HG03060 (cell line): ENCODE data around the gene FMR1.

Experiments used
- ATAC-seq: cut with Tn5 transposase; IDR thresholded peaks from one replicate; pipeline ENCODE4 v1.9.1; 2021; ENCODE audit warnings: low read depth, moderate number of reproducible peaks; ENCODE audit not compliant: unreplicated experiment

The FMR1 gene

DNA sequence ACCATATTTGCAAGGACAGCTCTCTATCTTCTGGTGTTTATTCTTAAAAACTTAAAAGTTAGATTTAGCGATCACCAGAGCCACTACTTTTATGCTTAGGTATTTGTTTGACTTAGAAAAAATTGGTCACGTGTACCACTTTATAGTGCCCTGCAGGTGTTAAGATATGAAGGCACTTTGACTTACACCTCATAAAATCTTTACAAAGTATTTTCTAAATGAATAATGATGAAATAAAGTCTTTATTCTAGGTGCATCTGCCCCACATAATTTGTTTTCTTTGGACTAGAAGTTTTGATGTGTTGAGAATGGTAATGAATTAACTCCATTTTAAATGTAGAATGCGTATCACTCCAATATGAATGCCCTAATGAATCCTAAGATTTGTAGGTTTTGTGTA is 2.9 kb downstream of the FMR1 start:
- no peak for ATAC-seq

DNA sequence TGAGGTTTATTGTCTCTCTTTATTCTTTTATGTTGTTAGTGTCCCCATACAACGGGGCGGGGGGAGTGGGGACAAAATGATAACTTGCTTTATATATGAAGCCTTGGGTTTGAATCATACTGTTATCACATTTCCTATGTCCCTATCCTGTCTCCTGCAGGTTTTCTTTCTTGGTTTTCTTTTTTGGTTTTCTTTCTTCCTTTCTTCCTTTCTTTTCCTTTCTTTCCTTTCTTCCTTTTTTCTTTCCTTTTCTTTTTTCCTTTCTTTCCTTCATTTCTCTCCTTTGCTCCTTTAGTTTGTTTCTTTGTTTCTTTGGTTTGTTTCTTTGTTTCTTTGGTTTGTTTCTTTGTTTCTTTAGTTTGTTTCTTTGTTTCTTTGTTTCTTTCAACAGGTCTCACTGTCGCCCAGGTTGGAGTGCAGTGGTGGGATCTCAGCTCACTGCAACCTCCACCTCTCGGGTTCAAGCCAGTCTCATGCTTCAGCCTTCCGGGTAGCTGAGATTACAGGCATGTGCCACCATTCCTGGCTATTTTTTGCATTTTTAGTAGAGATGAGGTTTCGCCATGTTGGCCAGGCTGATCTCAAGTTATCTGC is 4.8 kb downstream of the FMR1 start:
- ATAC-seq: no peak

DNA sequence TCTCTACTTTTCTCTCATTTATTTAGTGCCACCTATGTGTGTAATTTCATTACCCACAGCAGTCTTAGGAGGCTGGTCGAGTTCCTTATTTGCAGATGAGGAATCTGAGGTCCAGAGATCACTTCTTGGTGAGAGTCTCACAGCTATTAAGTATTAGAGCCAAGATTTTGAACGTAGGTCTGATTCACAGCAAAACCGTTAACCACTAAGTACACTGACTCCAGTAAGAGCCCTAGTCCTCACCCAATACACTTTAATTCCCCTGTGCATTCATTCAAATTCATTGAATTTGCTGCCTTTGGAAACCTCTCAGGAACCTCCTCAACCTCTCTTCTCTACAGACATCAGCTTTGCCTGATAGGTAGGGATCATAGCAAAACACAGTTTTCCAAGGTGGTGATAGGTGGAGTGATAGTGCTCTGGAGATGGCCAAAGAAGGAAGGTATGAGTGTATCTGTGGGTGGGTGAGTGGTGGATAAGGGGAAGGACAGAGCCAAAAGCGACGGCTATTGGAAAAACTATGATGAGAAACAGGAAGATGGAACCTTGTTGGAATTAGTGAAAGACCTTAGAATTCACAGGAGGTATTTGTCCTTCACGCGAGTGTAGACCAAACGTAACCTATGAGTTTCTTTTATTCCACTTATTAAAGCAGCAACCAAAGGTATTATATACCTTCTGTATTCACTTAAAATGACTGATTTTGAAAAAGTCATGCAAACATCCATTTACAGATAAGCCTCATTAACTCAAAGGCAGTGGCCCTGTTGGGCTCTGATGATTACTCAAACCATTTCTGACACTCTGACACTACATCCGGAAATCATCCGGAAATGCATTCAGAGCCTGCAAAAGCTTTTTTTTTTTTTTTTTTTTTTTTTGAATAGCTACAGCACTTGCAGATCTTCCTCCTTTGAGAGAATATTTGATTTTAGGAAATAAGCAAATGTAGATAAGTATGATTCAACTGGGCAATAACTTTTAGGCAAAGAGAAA is 6.3 kb downstream of the FMR1 start:
- ATAC-seq: peak; percentile 81

DNA sequence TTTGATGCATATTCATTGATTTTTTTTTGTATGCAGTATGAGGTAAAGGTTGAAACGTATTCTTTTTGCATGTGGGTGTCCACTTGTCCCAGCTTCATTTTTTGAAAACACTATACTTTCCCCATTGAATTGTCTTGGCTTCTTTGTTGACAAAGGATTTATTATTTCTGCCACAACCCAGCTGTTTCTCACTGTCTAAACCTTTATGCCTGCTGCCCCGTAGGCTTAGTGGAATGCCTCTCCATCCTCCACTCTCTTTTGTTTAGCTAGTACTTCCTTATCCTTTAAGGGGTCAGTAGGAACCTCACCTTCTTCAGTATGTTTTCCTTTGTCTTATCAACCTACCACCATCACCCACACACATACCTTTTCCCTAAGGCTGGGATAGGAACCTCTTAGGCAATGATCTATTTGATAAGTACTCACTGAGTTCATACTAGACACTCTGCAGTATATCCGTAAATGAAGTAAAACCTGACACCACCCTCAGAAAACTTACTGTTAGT is 8.5 kb downstream of the FMR1 start:
- no peak for ATAC-seq

DNA sequence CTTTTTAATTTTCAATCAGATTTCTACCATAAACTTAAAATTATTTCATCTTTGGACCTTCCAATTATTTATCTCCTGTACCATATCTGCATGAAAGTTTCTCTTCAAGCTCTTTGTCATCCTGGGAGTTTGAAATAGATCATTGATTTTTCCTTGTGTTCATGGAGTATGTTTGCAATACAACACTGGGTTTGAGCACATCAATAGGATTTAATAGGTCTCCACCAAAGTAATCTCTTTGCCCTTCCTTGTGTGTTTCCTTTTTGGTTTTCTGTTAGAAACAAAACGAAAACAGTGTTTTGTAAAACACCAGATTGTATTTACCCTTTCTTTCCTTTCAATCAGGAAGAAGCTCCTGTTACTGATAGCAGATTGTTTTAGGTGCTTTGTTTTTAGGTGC is 11.9 kb downstream of the FMR1 start:
- no peak for ATAC-seq

DNA sequence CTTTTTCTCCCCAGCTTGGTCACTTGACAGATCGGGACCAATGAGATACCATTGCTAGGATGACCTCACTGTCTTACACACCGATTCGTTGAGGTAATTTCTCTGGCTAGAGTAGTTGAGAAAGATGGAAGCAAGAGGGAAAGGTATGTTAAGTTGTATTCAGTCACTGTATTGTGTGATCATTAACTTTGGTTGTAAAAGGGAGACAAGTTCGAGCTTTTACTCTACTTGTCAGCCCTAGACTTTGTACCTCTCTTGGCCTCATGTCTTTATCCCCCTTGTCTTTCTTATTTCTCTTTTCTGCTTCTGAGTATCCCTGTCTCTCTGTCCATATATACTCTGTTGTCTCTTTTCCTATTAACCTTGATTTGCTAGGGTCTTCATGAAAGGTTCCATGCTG is 15.5 kb downstream of the FMR1 start:
- no peak for ATAC-seq

DNA sequence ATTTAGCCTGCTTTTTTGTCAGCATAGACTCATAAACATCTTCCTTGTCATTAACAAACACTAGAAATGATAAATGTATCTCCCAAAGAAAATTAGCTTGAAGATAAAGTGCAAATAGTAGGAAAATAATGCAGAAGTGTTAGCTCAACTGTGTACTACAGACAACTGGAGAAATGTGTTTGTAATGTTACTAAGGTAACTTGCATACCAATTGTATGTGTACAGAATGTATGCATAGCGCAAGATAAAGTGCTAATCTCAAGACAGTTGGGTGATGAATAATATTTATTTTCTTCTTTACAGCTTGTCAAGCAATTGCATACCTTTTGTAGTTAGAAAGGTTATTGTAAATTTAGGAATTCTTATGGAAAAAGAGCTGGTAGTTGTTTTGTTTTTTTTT is 22.1 kb downstream of the FMR1 start:
- ATAC-seq: no peak

DNA sequence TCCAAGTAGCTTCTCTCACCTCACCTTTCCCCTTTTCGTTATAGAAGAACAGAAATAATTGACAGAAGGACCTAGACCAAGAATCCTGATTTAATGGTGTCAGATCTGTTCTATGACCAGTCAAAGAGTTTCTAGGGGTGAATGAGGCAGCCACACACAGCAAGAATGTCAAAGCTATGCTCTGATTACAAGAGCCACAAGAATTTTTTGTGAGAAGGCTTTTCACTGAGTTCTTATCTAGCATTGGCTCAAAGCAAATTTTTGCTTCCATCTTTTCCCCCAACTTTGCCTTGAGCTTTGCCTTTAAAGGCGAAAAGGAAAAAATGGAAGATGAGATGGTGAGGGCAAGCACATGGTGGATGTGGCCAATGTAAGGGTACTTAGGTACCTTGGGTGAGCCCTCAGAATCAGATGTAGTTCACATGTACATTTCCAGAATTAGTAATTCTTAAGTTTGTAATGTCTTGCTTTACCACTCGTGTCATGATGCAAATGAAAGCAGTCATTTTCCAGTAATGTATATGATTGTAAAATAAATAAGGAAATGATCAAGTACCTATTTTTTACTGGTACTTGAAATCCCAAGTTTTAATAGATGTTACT is 23.5 kb downstream of the FMR1 start:
- ATAC-seq: no peak

DNA sequence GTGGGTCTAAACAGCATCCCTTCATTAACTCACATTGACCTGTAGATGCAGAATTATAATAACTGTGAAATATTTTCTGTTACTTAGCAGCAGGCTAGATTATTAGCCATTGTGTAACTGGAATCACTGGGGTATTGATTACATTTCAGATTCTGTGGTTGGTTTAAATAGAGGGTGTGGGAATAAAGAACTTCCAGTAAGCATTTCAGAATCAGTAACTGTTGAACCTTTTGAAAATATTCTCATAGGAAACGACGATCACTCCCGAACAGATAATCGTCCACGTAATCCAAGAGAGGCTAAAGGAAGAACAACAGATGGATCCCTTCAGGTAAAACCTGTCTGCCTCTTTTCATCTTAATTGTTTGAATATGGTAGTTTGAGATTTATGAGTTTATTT is 33.6 kb downstream of the FMR1 start:
- no peak for ATAC-seq

DNA sequence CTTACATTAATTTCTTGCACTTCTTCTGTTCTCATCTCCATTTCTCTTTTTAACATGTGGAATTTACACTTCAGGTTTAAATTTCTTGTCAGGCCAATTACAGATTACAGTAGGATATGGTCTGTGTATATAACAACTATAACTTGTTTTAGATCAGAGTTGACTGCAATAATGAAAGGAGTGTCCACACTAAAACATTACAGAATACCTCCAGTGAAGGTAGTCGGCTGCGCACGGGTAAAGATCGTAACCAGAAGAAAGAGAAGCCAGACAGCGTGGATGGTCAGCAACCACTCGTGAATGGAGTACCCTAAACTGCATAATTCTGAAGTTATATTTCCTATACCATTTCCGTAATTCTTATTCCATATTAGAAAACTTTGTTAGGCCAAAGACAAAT is 36.8 kb downstream of the FMR1 start:
- ATAC-seq: no peak

DNA sequence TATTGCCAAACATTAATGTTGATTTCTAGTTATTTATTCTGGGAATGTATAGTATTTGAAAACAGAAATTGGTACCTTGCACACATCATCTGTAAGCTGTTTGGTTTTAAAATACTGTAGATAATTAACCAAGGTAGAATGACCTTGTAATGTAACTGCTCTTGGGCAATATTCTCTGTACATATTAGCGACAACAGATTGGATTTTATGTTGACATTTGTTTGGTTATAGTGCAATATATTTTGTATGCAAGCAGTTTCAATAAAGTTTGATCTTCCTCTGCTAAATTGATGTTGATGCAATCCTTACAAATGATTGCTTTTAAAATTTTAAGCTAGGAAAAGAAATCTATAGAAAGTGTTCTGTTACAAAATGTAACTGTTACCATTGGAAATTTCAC is 38.6 kb downstream of the FMR1 start:
- no peak for ATAC-seq

DNA sequence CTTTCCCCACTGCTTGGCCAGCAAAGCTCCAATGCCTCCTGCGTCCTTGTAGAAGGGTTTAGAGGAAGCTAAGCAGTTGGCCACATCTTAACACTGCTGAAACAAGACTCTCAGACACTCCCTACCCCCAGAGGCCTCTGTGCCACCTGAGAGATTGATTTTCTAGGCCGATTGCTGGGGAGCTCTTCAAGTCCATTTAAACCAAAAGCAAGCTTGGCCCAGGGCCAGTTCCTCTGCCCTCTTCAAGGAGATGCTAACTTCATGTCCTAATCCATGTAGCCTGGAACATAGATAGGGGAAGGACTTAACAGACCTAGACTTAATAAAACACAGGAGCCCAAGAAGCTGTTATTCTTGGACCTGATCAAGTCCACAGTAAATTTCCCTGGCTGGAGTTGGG is 42.3 kb downstream of the FMR1 start:
- ATAC-seq: no peak

DNA sequence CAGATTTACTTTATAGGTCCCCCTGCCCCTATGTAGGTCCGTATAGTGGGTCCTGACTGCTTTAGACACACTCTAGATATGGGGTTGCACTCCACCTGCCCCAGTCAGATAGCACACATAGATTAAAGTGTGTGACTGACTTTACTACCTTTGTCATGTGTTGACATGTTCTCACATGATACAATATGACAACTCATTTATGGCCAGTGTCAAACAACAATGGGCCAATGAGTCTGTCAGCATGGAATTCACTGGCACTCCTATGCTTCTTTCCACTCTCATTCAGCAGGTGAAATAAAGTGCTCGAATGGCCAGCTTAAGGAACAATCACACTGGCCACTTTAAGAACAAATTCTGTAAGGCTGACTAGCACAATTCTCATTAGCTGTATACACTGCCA is 45.6 kb downstream of the FMR1 start:
- no peak for ATAC-seq

DNA sequence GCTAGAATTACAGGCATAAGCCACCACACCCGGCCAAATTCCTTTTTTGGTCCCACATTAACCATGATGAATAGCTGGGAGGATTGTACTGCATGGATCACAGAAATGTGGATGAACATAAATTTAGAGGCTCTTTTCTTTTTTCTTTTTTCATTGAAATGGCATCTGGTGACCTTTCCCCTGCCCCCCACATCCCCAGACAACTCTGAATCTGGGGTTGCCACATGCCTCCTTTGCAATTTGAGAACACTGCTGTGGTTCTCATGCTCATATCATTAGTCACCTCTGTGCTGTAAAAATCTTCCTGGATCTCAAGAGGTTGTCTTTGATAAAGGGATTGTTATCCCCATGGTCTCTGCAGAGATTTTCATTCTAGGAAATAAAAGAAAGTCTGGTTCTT is 46.6 kb downstream of the FMR1 start:
- no peak for ATAC-seq

DNA sequence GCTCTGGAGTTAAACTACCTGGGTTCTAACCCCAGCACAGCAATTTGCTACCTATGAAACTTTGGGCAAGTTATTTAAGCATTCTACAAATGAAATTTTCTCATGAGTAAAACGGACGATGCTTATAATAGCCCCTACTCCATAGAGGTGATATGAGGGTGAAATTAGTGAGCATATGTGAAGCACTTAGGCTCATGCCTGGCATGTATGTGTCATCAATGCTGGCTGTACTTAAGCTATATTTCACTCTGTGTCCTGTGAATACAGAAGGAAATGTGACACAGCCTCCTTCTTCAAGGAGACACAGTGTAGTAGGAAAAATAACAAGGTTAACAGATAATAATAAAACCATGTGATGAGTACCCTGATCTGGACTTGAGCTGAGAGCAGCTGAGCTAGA is 49.0 kb downstream of the FMR1 start:
- ATAC-seq: no peak

DNA sequence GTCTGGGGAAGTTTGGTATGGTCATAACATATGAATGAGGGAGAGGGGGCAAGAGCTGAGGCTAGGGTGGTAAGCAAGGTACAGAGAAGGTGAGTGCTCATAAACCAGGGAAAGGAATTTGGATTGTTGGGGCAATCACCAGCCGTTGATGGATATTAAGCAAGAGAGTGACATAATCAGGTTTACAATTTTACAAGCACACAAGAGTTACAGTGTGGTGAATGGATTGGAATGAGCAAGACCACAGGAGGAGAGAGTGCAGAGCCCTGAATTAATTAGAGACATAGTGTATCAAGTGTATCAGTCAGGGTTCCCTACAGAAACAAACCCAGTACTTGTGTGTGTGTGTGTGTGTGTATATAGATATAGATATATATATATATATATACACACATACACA is 50.8 kb downstream of the FMR1 start:
- no peak for ATAC-seq

DNA sequence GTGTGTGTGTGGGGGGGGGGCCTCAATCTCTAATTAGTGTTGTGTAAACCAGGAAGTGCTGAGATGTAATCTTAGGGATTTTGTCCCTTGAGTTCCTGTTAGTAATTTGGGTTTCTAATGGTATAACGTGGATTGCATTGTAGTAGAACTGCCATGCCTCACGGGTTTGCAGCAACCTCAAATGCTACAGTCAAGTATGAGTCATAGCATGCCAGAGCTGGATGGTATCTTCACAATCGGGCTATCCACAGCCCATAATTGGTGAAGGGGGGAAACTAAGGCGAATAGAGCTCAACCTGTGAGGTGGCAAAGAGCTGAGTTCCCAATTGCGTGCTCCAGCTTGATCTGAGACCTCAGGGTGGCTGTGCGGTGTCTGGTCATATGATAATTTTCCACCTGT is 67.2 kb downstream of the FMR1 start:
- no peak for ATAC-seq

DNA sequence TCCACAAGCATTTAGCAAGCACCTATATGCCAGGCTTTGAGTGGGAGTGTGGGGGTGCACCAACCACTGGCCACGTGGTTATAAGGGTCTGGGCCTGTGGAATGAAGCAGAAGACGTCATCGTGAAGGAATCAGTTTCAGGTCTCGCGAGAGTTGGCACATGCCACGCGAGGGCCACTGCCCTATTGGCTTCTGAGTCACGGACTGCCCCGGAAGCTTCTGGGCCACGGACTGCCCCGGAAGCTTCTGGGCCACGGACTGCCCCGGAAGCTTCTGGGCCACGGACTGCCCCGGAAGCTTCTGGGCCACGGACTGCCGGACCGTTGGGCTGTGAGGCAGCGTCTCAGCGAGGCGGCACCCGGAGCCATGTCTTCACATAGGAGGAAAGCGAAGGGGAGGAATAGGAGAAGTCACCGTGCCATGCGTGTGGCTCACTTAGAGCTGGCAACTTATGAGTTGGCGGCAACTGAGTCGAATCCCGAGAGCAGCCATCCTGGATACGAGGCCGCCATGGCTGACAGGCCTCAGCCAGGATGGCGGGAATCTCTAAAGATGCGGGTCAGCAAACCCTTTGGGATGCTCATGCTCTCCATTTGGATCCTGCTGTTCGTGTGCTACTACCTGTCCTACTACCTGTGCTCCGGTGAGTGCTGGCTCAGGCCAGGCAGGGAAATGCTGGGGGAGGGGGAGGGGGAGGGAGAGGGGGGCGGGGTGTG is 69.5 kb downstream of the FMR1 start, which contains the start of gene FMR1NB:
TSS of gene FMR1NB (plus strand) at position 300 of the 715 bp plus-strand sequence. CDS start at position 366, 66 bp downstream.
- no peak for ATAC-seq
